ENCODE measurements around the gene SLC19A3.

Gene SLC19A3

GRCh38 chr2:227654426-227654825, 63.4 kb downstream of the SLC19A3 start:
- Histone ChIP-seq H3K79me2 (ENCODE audit: control insufficient read depth, insufficient read depth, low read length, poor library complexity) (no peaks in the 10 kb centered on the region), H4K8ac (ENCODE audit: low read depth, low read length) (no peak overlapping the region), H4K12ac (ENCODE audit: low read depth, low read length) (no peak overlapping the region), H3K9ac (ENCODE audit: low read length) (no peak overlapping the region), H3K9me3 (ENCODE audit: insufficient read depth, low read depth, low read length) (no peaks in the 10 kb centered on the region), H2BK120ac (ENCODE audit: insufficient read depth, low read length, poor library complexity) (no peak overlapping the region), H2BK12ac (ENCODE audit: low read length) (no peak overlapping the region), H3K14ac (ENCODE audit: low read length) (no peak overlapping the region), H4K91ac (ENCODE audit: low read depth, low read length) (no peak overlapping the region), H3K23ac (ENCODE audit: low read length) (no peak overlapping the region), H3K27me3 (ENCODE audit: insufficient read depth, low read length) (no peaks in the 10 kb centered on the region), H3K4me1 (ENCODE audit: control insufficient read depth in 1 of 2, insufficient read depth in 2 of 2, low read length in 2 of 2) (no peaks in the 10 kb centered on the region), H2AK5ac (ENCODE audit: low read length) (no peak overlapping the region), H2AFZ (ENCODE audit: insufficient read depth, low read length, poor library complexity) (no peak overlapping the region), H3K4me3 (ENCODE audit: low read depth, low read length) (no peak overlapping the region), H3K4ac (ENCODE audit: low read depth, low read length) (no peak overlapping the region), H3K18ac (ENCODE audit: low read length) (no peak overlapping the region), H3K4me2 (ENCODE audit: low read length) (no peak overlapping the region), H3K79me1 (ENCODE audit: low read length) (no peaks in the 10 kb centered on the region), H3K27ac (ENCODE audit: low read depth, low read length) (no peak overlapping the region), H2BK5ac (ENCODE audit: low read depth, low read length, poor library complexity) (no peak overlapping the region), H3K36me3 (ENCODE audit: control insufficient read depth in 1 of 2, insufficient read depth in 2 of 2, low read length in 2 of 2) (no peaks in the 10 kb centered on the region)
- no peak for DNase-seq
- WGBS (ENCODE audit: extremely low coverage, insufficient coverage, insufficient read length): no CpG with 5 or more reads among the region's 1 CpG

GRCh38 chr2:227653419-227653818, 64.4 kb downstream of the SLC19A3 start:
- no peaks in the 10 kb centered on the region for H3K9me3 ChIP-seq (ENCODE audit: insufficient read depth, low read depth, low read length)
- no peak overlapping the region for H3K23ac ChIP-seq (ENCODE audit: low read length)
- H2BK120ac ChIP-seq (ENCODE audit: insufficient read depth, low read length, poor library complexity): no peak overlapping the region
- no peak overlapping the region for H2AFZ ChIP-seq (ENCODE audit: insufficient read depth, low read length, poor library complexity)
- no peak for DNase-seq
- no peak overlapping the region for H4K12ac ChIP-seq (ENCODE audit: low read depth, low read length)
- no peaks in the 10 kb centered on the region for H3K4me1 ChIP-seq (ENCODE audit: control insufficient read depth in 1 of 2, insufficient read depth in 2 of 2, low read length in 2 of 2)
- H2AK5ac ChIP-seq (ENCODE audit: low read length): no peak overlapping the region
- no peak overlapping the region for H4K91ac ChIP-seq (ENCODE audit: low read depth, low read length)
- no peak overlapping the region for H3K27ac ChIP-seq (ENCODE audit: low read depth, low read length)
- no peaks in the 10 kb centered on the region for H3K79me1 ChIP-seq (ENCODE audit: low read length)
- no peak overlapping the region for H2BK5ac ChIP-seq (ENCODE audit: low read depth, low read length, poor library complexity)
- no peak overlapping the region for H4K8ac ChIP-seq (ENCODE audit: low read depth, low read length)
- H3K14ac ChIP-seq (ENCODE audit: low read length): no peak overlapping the region
- H3K36me3 ChIP-seq (ENCODE audit: control insufficient read depth in 1 of 2, insufficient read depth in 2 of 2, low read length in 2 of 2): no peaks in the 10 kb centered on the region
- no peak overlapping the region for H3K18ac ChIP-seq (ENCODE audit: low read length)
- no peaks in the 10 kb centered on the region for H3K27me3 ChIP-seq (ENCODE audit: insufficient read depth, low read length)
- no peak overlapping the region for H3K4me3 ChIP-seq (ENCODE audit: low read depth, low read length)
- H3K79me2 ChIP-seq (ENCODE audit: control insufficient read depth, insufficient read depth, low read length, poor library complexity): no peaks in the 10 kb centered on the region
- no peak overlapping the region for H2BK12ac ChIP-seq (ENCODE audit: low read length)
- no peak overlapping the region for H3K4me2 ChIP-seq (ENCODE audit: low read length)
- H3K9ac ChIP-seq (ENCODE audit: low read length): no peak overlapping the region
- no CpG with 5 or more reads among the region's 4 CpGs for WGBS (ENCODE audit: extremely low coverage, insufficient coverage, insufficient read length)
- no peak overlapping the region for H3K4ac ChIP-seq (ENCODE audit: low read depth, low read length)

DNA sequence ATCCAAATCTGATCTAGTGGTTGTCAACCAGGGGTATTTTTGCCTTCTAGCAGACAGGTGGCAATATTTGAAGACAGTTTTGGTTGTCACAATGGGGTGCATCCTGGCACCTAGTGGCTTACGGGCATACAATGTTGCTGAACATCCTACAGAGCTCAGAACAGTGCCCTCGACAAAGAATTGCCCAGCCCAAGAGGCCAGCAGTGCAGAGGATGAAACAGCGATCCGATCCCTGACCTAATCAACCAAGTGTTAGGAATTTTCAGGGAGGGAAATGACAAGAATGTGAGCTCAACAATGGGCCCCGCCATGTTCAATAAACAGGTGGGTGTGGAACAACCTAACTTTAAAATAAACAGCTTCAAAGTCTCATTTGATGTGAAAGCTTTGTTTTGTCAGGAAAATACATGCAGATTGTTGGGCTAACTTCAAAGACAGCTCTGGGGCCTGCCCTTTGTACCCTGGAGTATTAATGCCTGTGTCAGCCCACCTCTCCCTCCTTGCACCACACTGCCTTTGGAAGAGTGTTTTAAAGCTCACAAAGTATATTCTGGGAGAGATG, 73.8 kb downstream of the SLC19A3 start:
- no peaks in the 10 kb centered on the region for H3K79me1 ChIP-seq (ENCODE audit: low read length)
- H3K23ac ChIP-seq (ENCODE audit: low read length): no peak overlapping the region
- H3K4ac ChIP-seq (ENCODE audit: low read depth, low read length): no peak overlapping the region
- no peak overlapping the region for H2BK5ac ChIP-seq (ENCODE audit: low read depth, low read length, poor library complexity)
- H4K91ac ChIP-seq (ENCODE audit: low read depth, low read length): no peak overlapping the region
- no peaks in the 10 kb centered on the region for H3K36me3 ChIP-seq (ENCODE audit: control insufficient read depth in 1 of 2, insufficient read depth in 2 of 2, low read length in 2 of 2)
- peak in 1 of 2 donors; percentile 32 for DNase-seq
- H3K4me3 ChIP-seq (ENCODE audit: low read depth, low read length): no peak overlapping the region
- no peak overlapping the region for H2AFZ ChIP-seq (ENCODE audit: insufficient read depth, low read length, poor library complexity)
- no peak overlapping the region for H3K14ac ChIP-seq (ENCODE audit: low read length)
- H3K9ac ChIP-seq (ENCODE audit: low read length): no peak overlapping the region
- H3K27ac ChIP-seq (ENCODE audit: low read depth, low read length): no peak overlapping the region
- no CpG with 5 or more reads among the region's 5 CpGs for WGBS (ENCODE audit: extremely low coverage, insufficient coverage, insufficient read length)
- H3K79me2 ChIP-seq (ENCODE audit: control insufficient read depth, insufficient read depth, low read length, poor library complexity): no peaks in the 10 kb centered on the region
- no peak overlapping the region for H3K18ac ChIP-seq (ENCODE audit: low read length)
- H3K9me3 ChIP-seq (ENCODE audit: insufficient read depth, low read depth, low read length): no peaks in the 10 kb centered on the region
- no peak overlapping the region for H2BK120ac ChIP-seq (ENCODE audit: insufficient read depth, low read length, poor library complexity)
- no peak overlapping the region for H3K4me2 ChIP-seq (ENCODE audit: low read length)
- H4K8ac ChIP-seq (ENCODE audit: low read depth, low read length): no peak overlapping the region
- no peaks in the 10 kb centered on the region for H3K27me3 ChIP-seq (ENCODE audit: insufficient read depth, low read length)
- no peaks in the 10 kb centered on the region for H3K4me1 ChIP-seq (ENCODE audit: control insufficient read depth in 1 of 2, insufficient read depth in 2 of 2, low read length in 2 of 2)
- H4K12ac ChIP-seq (ENCODE audit: low read depth, low read length): no peak overlapping the region
- H2AK5ac ChIP-seq (ENCODE audit: low read length): no peak overlapping the region
- no peak overlapping the region for H2BK12ac ChIP-seq (ENCODE audit: low read length)

- H4K91ac ChIP-seq (ENCODE audit: low read depth, low read length): no peak overlapping the region
- no peaks in the 10 kb centered on the region for H3K79me1 ChIP-seq (ENCODE audit: low read length)
- H2BK5ac ChIP-seq (ENCODE audit: low read depth, low read length, poor library complexity): no peak overlapping the region
- H2AK5ac ChIP-seq (ENCODE audit: low read length): no peak overlapping the region
- no peaks in the 10 kb centered on the region for H3K27me3 ChIP-seq (ENCODE audit: insufficient read depth, low read length)
- no peak overlapping the region for H3K18ac ChIP-seq (ENCODE audit: low read length)
- H3K36me3 ChIP-seq (ENCODE audit: control insufficient read depth in 1 of 2, insufficient read depth in 2 of 2, low read length in 2 of 2): no peaks in the 10 kb centered on the region
- H4K12ac ChIP-seq (ENCODE audit: low read depth, low read length): no peak overlapping the region
- no peak overlapping the region for H3K9ac ChIP-seq (ENCODE audit: low read length)
- no peak overlapping the region for H2BK12ac ChIP-seq (ENCODE audit: low read length)
- no peak overlapping the region for H2BK120ac ChIP-seq (ENCODE audit: insufficient read depth, low read length, poor library complexity)
- H4K8ac ChIP-seq (ENCODE audit: low read depth, low read length): no peak overlapping the region
- H3K4me1 ChIP-seq (ENCODE audit: control insufficient read depth in 1 of 2, insufficient read depth in 2 of 2, low read length in 2 of 2): no peaks in the 10 kb centered on the region
- no peak overlapping the region for H3K14ac ChIP-seq (ENCODE audit: low read length)
- no peaks in the 10 kb centered on the region for H3K79me2 ChIP-seq (ENCODE audit: control insufficient read depth, insufficient read depth, low read length, poor library complexity)
- no CpG with 5 or more reads among the region's 2 CpGs for WGBS (ENCODE audit: extremely low coverage, insufficient coverage, insufficient read length)
- no peak overlapping the region for H3K4me3 ChIP-seq (ENCODE audit: low read depth, low read length)
- no peaks in the 10 kb centered on the region for H3K9me3 ChIP-seq (ENCODE audit: insufficient read depth, low read depth, low read length)
- DNase-seq: no peak
- no peak overlapping the region for H2AFZ ChIP-seq (ENCODE audit: insufficient read depth, low read length, poor library complexity)
- no peak overlapping the region for H3K4ac ChIP-seq (ENCODE audit: low read depth, low read length)
- no peak overlapping the region for H3K23ac ChIP-seq (ENCODE audit: low read length)
- no peak overlapping the region for H3K27ac ChIP-seq (ENCODE audit: low read depth, low read length)
- no peak overlapping the region for H3K4me2 ChIP-seq (ENCODE audit: low read length)
Observed at GRCh38 chr2:227642656-227643055, 75.2 kb downstream of the SLC19A3 start.
